HCT116 (cell line): ENCODE results near the gene ACOT7. TPM values are rescaled to one million over a fixed set of nuclear protein-coding genes. Genes with fewer than 3 reads are reported as not detected.

Experiments
- ATAC-seq: fragments of 200-7000 bp; cut with Tn5 transposase; 2 replicates; pipeline ENCODE4 v1.9.1; 2020; ENCODE audit warnings: mild to moderate bottlenecking, moderate library complexity
- BruUV-seq: library from RNA; stranded (reverse); fragments of 400-500 nt; replicated peaks from 2 replicates; lab custom pipeline; 2021; lab: Mats Ljungman, UMichigan
- CTCF ChIA-PET: fragments of 300-600 bp; sonication (Branson Sonifier 250); formaldehyde crosslinking; loops from one replicate; lab custom pipeline; 2021; ENCODE audit warnings: antibody characterized with exemption; lab: Charles Lee
- POLR2A ChIA-PET: fragments of 300-600, 350-600 bp; sonication (Branson Sonifier 250); formaldehyde crosslinking; loops from one replicate; lab custom pipeline; 2021; ENCODE audit warnings: antibody characterized with exemption; lab: Charles Lee
- RAD21 ChIA-PET, 2 experiments: fragments of 300-600 bp; sonication (Branson Sonifier 250); formaldehyde crosslinking; loops; one replicate each; lab custom pipeline; 2023; ENCODE audit warnings: low total read pairs in 2 of 2; ENCODE audit not compliant: uncharacterized antibody in 2 of 2, unreplicated experiment in 2 of 2, low non-redundant PET in 1 of 2; lab: Charles Lee
- DNase-seq: peaks from one replicate; pipeline ENCODE4 v3.0.0-alpha.2; 2010; ENCODE audit warnings: low read depth, low spot score
- H2AFZ ChIP-seq: fragments of 200-600 bp; shearing (Covaris generic), sonication (generic); 2 replicates; pipeline ENCODE4 v1.6.1; 2017; ENCODE audit warnings: low read depth, mixed run types, mixed read lengths, antibody characterized with exemption, low read length; ENCODE audit not compliant: poor library complexity, severe bottlenecking
- H3K27ac ChIP-seq: 2 replicates; pipeline ENCODE4 v1.5.1; 2012; ENCODE audit warnings: low read depth, low read length
- H3K27me3 ChIP-seq: fragments of 200-600 bp; sonication (generic); 2 replicates; pipeline ENCODE4 v1.6.1; 2016; ENCODE audit warnings: mixed run types, low read length, mixed read lengths; ENCODE audit not compliant: insufficient read depth
- H3K36me3 ChIP-seq, 2 experiments: fragments of 200-500 bp in 1 of 2; fragments of 200-600 bp in 1 of 2; sonication (Bioruptor generic) in 1 of 2; sonication (generic) in 1 of 2; 2 replicates each; pipeline versions ENCODE4 v1.5.1 to v1.6.1; 2014 to 2016; ENCODE audit warnings: low read length in 2 of 2, inconsistent platforms in 1 of 2, mixed read lengths in 1 of 2, mixed run types in 1 of 2; ENCODE audit not compliant: insufficient read depth in 2 of 2, control insufficient read depth in 1 of 2
- H3K4me1 ChIP-seq, 2 experiments: fragments of 200-600 bp in 1 of 2; sonication (generic) in 1 of 2; 2 replicates each; pipeline versions ENCODE4 v1.5.1 to v1.6.1; 2012 to 2017; ENCODE audit warnings: low read length in 2 of 2, inconsistent platforms in 1 of 2, mild to moderate bottlenecking in 1 of 2, mixed read lengths in 1 of 2, mixed run types in 1 of 2, moderate library complexity in 1 of 2; ENCODE audit not compliant: insufficient read depth in 2 of 2, control insufficient read depth in 1 of 2
- H3K4me2 ChIP-seq: fragments of 200-600 bp; sonication (generic); 2 replicates; pipeline ENCODE4 v1.6.1; 2017; ENCODE audit warnings: mixed run types, low read length, mixed read lengths
- H3K4me3 ChIP-seq, 2 experiments: fragments of 200-600 bp in 1 of 2; sonication (generic) in 1 of 2; replicated peaks in 1 of 2; 2 replicates each; pipeline ENCODE4 v1.5.1; 2011 to 2016; ENCODE audit warnings: low read length in 2 of 2, control low read depth in 1 of 2, low read depth in 1 of 2, mild to moderate bottlenecking in 1 of 2, mixed read lengths in 1 of 2, mixed run types in 1 of 2
- H3K79me2 ChIP-seq: fragments of 200-600 bp; sonication (generic); 2 replicates; pipeline ENCODE4 v1.6.1; 2017; ENCODE audit warnings: mild to moderate bottlenecking, mixed run types, low read length, moderate library complexity, mixed read lengths; ENCODE audit not compliant: insufficient read depth
- H3K9ac ChIP-seq: fragments of 200-600 bp; sonication (generic); 2 replicates; pipeline ENCODE4 v1.6.1; 2016; ENCODE audit warnings: low read length, mixed read lengths
- H3K9me2 ChIP-seq: fragments of 200-600 bp; sonication (generic), shearing (Covaris generic); 2 replicates; pipeline ENCODE4 v1.6.1; 2017; ENCODE audit warnings: mixed run types, mild to moderate bottlenecking, moderate library complexity; ENCODE audit not compliant: insufficient read depth
- H3K9me3 ChIP-seq, 2 experiments: fragments of 200-500 bp in 1 of 2; fragments of 200-600 bp in 1 of 2; sonication (Bioruptor generic) in 1 of 2; sonication (generic) in 1 of 2; 2 replicates each; pipeline ENCODE4 v1.6.1; 2014 to 2017; ENCODE audit warnings: low read length in 2 of 2, mixed read lengths in 2 of 2, inconsistent platforms in 1 of 2, low read depth in 1 of 2, mild to moderate bottlenecking in 1 of 2, mixed run types in 1 of 2, moderate library complexity in 1 of 2; ENCODE audit not compliant: control insufficient read depth in 1 of 2, insufficient read depth in 1 of 2
- H4K20me1 ChIP-seq: fragments of 200-600 bp; sonication (generic), shearing (Covaris generic); 2 replicates; pipeline ENCODE4 v1.6.1; 2017; ENCODE audit warnings: mixed run types, mild to moderate bottlenecking, moderate library complexity; ENCODE audit not compliant: insufficient read depth
- ATF3 ChIP-seq: IDR thresholded peaks from 2 replicates; pipeline ENCODE4 v1.6.1; 2012
- EGR1 ChIP-seq: IDR thresholded peaks from 2 replicates; pipeline ENCODE4 v1.6.1; 2012; ENCODE audit warnings: low read depth
- EZH2 ChIP-seq: fragments of 200-600 bp; sonication (generic); IDR thresholded peaks from 2 replicates; pipeline ENCODE4 v1.6.1; 2017; ENCODE audit warnings: antibody characterized with exemption, mixed run types
- EZH2phosphoT487 ChIP-seq: fragments of 200-600 bp; IDR thresholded peaks from 2 replicates; pipeline ENCODE4 v1.6.1; 2018; ENCODE audit warnings: antibody characterized with exemption, borderline replicate concordance
- MAX ChIP-seq: IDR thresholded peaks from 2 replicates; pipeline ENCODE4 v1.6.1; 2012
- POLR2A ChIP-seq: IDR thresholded peaks from 2 replicates; pipeline ENCODE4 v1.7.0; 2011; ENCODE audit warnings: borderline replicate concordance; ENCODE audit not compliant: insufficient read depth, insufficient read length; ENCODE audit errors: extremely low read depth
- POLR2AphosphoS5 ChIP-seq: IDR thresholded peaks from 2 replicates; pipeline ENCODE4 v1.6.1; 2011; ENCODE audit warnings: mild to moderate bottlenecking, low read depth, low read length, moderate library complexity
- RAD21 ChIP-seq: IDR thresholded peaks from 2 replicates; pipeline ENCODE4 v1.6.1; 2012; ENCODE audit warnings: low read depth, mild to moderate bottlenecking
- SP1 ChIP-seq: IDR thresholded peaks from 2 replicates; pipeline ENCODE4 v1.6.1; 2012; ENCODE audit warnings: low read depth
- TCF7L2 ChIP-seq: IDR thresholded peaks from 2 replicates; pipeline ENCODE4 v1.7.0; 2011; ENCODE audit warnings: borderline replicate concordance, inconsistent platforms; ENCODE audit not compliant: insufficient read depth, insufficient read length; ENCODE audit errors: extremely low read depth
- ZBTB33 ChIP-seq: IDR thresholded peaks from 2 replicates; pipeline ENCODE4 v1.6.1; 2011; ENCODE audit warnings: mild to moderate bottlenecking, low read length, moderate library complexity; ENCODE audit not compliant: insufficient replicate concordance; ENCODE audit errors: extremely low read depth
- ZFX ChIP-seq: fragments of 450-650 bp; IDR thresholded peaks from 2 replicates; pipeline ENCODE4 v1.6.1; 2017
- ZNF274 ChIP-seq: fragments of 200-500 bp; sonication (Bioruptor generic); IDR thresholded peaks from 2 replicates; pipeline ENCODE4 v1.6.1; 2014; ENCODE audit warnings: mild to moderate bottlenecking, low read depth, low read length, inconsistent platforms
- intact Hi-C: fragments of 100-400 bp; cut with micrococcal nuclease; formaldehyde crosslinking; loops from 2 replicates; pipeline ENCODE4 v1.10.0; 2022
- total RNA-seq: library from RNA; stranded (reverse); gene quantifications from one replicate; pipeline ENCODE4 v1.2.1, GENCODE V29; 2021; ENCODE audit not compliant: unreplicated experiment

Gene ACOT7
- total RNA-seq, 1 experiment from 2014 or later: 162 TPM

GRCh38 chr1:6338695-6339094 lies 54.9 kb downstream of the ACOT7 start:
- Histone ChIP-seq H3K4me3 (no peak overlapping the region), H4K20me1 (peaks cover 5% of the 10 kb centered on the region; the same call in 1 of the 2 replicates), H3K27ac (no peak overlapping the region), H3K4me2 (no peak overlapping the region), H2AFZ (no peak overlapping the region), H3K9me3 (no peaks in the 10 kb centered on the region), H3K9me2 (no peaks in the 10 kb centered on the region), H3K4me1 (peaks cover under 1 to 2% of the 10 kb centered on the region in 2 experiments; a peak in 2 of 4 replicates), H3K79me2 (peaks cover 13% of the 10 kb centered on the region; the same call in 1 of the 2 replicates), H3K27me3 (no peaks in the 10 kb centered on the region), H3K36me3 (no peaks in the 10 kb centered on the region; a peak in 1 of 4 replicates), H3K9ac (no peak overlapping the region)
- intact Hi-C loops: no loop called here
- ChIA-PET POLR2A (no interaction called here), RAD21 (no interaction called here), CTCF (interaction anchor here (1.5 kb wide), 1 partner anchor 93 kb away, joined by 5 read pairs; no protein-coding TSS in a partner anchor)
- no TSS peak for BruUV-seq
- DNase-seq: no peak
- no peak for ATAC-seq
- no peak for TF ChIP-seq POLR2AphosphoS5

GRCh38 chr1:6336776-6337622 lies 56.6 kb downstream of the ACOT7 start:
- ChIA-PET RAD21 (no interaction called here), CTCF (no interaction called here), POLR2A (no interaction called here)
- H2AFZ ChIP-seq: no peak overlapping the region
- no peak for DNase-seq
- H3K4me3 ChIP-seq: no peak overlapping the region
- H3K4me1 ChIP-seq: no peaks in the 10 kb centered on the region
- H3K27ac ChIP-seq: no peak overlapping the region
- no peaks in the 10 kb centered on the region for H3K9me3 ChIP-seq
- BruUV-seq: no TSS peak
- no peaks in the 10 kb centered on the region for H4K20me1 ChIP-seq
- H3K27me3 ChIP-seq: no peaks in the 10 kb centered on the region
- ATAC-seq: no peak
- no peaks in the 10 kb centered on the region; a peak in 1 of 4 replicates for H3K36me3 ChIP-seq
- H3K9ac ChIP-seq: no peak overlapping the region
- intact Hi-C loops: no loop called here
- H3K4me2 ChIP-seq: no peak overlapping the region
- H3K9me2 ChIP-seq: no peaks in the 10 kb centered on the region
- H3K79me2 ChIP-seq: peaks cover 5% of the 10 kb centered on the region; the same call in 1 of the 2 replicates
- TF ChIP-seq ZBTB33: no peak
- TF ChIP-seq ZFX: no peak
- no peak for TF ChIP-seq SP1
- TF ChIP-seq EZH2: no peak
- TF ChIP-seq RAD21: no peak
- no peak for TF ChIP-seq EZH2phosphoT487
- TF ChIP-seq TCF7L2: no peak
- TF ChIP-seq ZNF274: no peak
- TF ChIP-seq POLR2A: no peak
- no peak for TF ChIP-seq EGR1
- no peak for TF ChIP-seq ATF3
- TF ChIP-seq MAX: no peak
